CD4-positive, alpha-beta T cell (primary cell): Measurements from ENCODE around the gene ATP8A1. TPM values are rescaled to one million over a fixed set of nuclear protein-coding genes. Genes with fewer than 3 reads are reported as not detected.

Source experiments
- ATAC-seq: fragments of 200-7000 bp; cut with Tn5 transposase; one replicate; pipeline ENCODE4 v1.10.0; 2022; ENCODE audit warnings: mild to moderate bottlenecking; ENCODE audit not compliant: poor library complexity
- CTCF ChIA-PET: fragments of 350-600 bp; sonication (Branson Sonifier 250); formaldehyde crosslinking; loops from one replicate; lab custom pipeline; 2021; ENCODE audit warnings: antibody characterized with exemption, inconsistent platforms; lab: Charles Lee
- POLR2A ChIA-PET: fragments of 350-600 bp; sonication (Branson Sonifier 250); formaldehyde crosslinking; loops from one replicate; lab custom pipeline; 2021; ENCODE audit warnings: antibody characterized with exemption, inconsistent platforms; lab: Charles Lee
- DNase-seq, 14 experiments: peaks; one replicate each; pipeline ENCODE4 v3.0.0-alpha.2; 2013 to 2020; ENCODE audit warnings: mixed read lengths in 2 of 14
- H3K27ac ChIP-seq, 2 donors: one replicate each; pipeline versions ENCODE4 v1.5.1 to v1.7.0; 2013; ENCODE audit warnings: low read length in 2 of 2, low read depth in 1 of 2, mild to moderate bottlenecking in 1 of 2
- H3K27me3 ChIP-seq, 2 experiments: 1 replicate in 1 of 2; 2 replicates in 1 of 2; pipeline versions ENCODE4 v1.6.1 to v1.7.0; 2013; ENCODE audit warnings: low read length in 2 of 2, control low read depth in 1 of 2, mild to moderate bottlenecking in 1 of 2, moderate library complexity in 1 of 2; ENCODE audit not compliant: insufficient read depth in 2 of 2, control insufficient read depth in 1 of 2
- H3K36me3 ChIP-seq: one replicate; pipeline ENCODE4 v1.6.1; 2013; ENCODE audit warnings: low read length, control low read depth; ENCODE audit not compliant: insufficient read depth
- H3K4me1 ChIP-seq: one replicate; pipeline ENCODE4 v1.6.1; 2013; ENCODE audit warnings: low read length, control low read depth; ENCODE audit not compliant: insufficient read depth
- H3K4me3 ChIP-seq: one replicate; pipeline ENCODE4 v1.5.1; 2013; ENCODE audit warnings: mild to moderate bottlenecking, low read length, moderate library complexity
- H3K9me3 ChIP-seq, 2 experiments: 1 replicate in 1 of 2; 2 replicates in 1 of 2; pipeline versions ENCODE4 v1.6.1 to v1.7.0; 2013; ENCODE audit warnings: low read length in 2 of 2, mild to moderate bottlenecking in 2 of 2, control low read depth in 1 of 2, moderate library complexity in 1 of 2; ENCODE audit not compliant: control insufficient read depth in 1 of 2, insufficient read depth in 1 of 2
- H3K27ac Mint-ChIP-seq: one replicate; pipeline ENCODE4 v1.8.0; 2020; ENCODE audit warnings: mixed read lengths
- H3K27me3 Mint-ChIP-seq: one replicate; pipeline ENCODE4 v1.8.0; 2021; ENCODE audit warnings: mixed read lengths
- H3K36me3 Mint-ChIP-seq: one replicate; pipeline ENCODE4 v1.8.0; 2021; ENCODE audit warnings: low read depth, mixed read lengths
- H3K4me1 Mint-ChIP-seq: one replicate; pipeline ENCODE4 v1.8.0; 2021; ENCODE audit warnings: low read depth, mixed read lengths
- H3K4me3 Mint-ChIP-seq: one replicate; pipeline ENCODE4 v1.8.0; 2020; ENCODE audit warnings: mild to moderate bottlenecking, mixed read lengths
- H3K9me3 Mint-ChIP-seq: one replicate; pipeline ENCODE4 v1.8.0; 2020; ENCODE audit warnings: mixed read lengths
- CTCF ChIP-seq: fragments of 200-600 bp; IDR thresholded peaks from one replicate; pipeline ENCODE4 v1.8.0; 2022; ENCODE audit warnings: antibody characterized with exemption, mild to moderate bottlenecking
- intact Hi-C, 2 experiments: fragments of 100-400 bp; cut with DNase I in 1 of 2; cut with micrococcal nuclease in 1 of 2; formaldehyde crosslinking; loops; one replicate each; pipeline versions ENCODE4 v1.15.1 to v1.9.0; 2023 to 2025; cut with DNase I, micrococcal nuclease
- total RNA-seq, 174 experiments: library from RNA in 2 of 174; stranded (reverse) in 2 of 174; gene quantifications; one replicate each; pipeline ENCODE4 v1.2.3 and lab custom pipeline; 2021 to 2026

ATP8A1 gene
- total RNA-seq, 2 experiments from 2014 or later: 44.9 to 45.5 TPM

DNA sequence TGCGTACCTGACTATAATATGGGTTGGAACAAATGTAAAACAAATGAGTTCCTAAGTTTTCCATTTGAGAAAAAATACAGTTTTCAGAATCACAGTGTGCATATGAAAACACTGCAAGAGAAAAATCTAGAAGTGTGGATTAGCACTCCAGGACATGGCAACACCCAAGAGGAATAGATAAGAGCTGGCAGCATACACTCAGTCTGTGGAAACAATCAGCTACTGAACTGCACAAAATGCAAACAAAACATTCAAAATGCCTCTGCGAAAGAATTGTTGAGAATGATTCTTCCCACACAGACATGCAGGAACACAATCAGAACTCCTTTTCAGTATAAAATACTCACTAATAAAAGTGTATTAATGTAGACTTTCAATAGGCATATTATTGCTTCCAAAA lies 39.9 kb downstream of the ATP8A1 start:
- POLR2A ChIA-PET: no interaction called here
- DNase-seq (no peak), ATAC-seq (no peak)
- no peak overlapping the region for H3K27ac Mint-ChIP-seq
- no peak for TF ChIP-seq CTCF
- no peaks in the 10 kb centered on the region for H3K9me3 Mint-ChIP-seq
- H3K27me3 ChIP-seq: no peaks in the 10 kb centered on the region
- H3K27ac ChIP-seq: no peak overlapping the region
- intact Hi-C loops: no loop called here
- peaks cover 9% of the 10 kb centered on the region for H3K36me3 ChIP-seq
- peaks cover 9% of the 10 kb centered on the region for H3K4me1 Mint-ChIP-seq
- H3K27me3 Mint-ChIP-seq: no peaks in the 10 kb centered on the region
- no peaks in the 10 kb centered on the region for H3K4me1 ChIP-seq
- H3K4me3 ChIP-seq: no peak overlapping the region
- H3K36me3 Mint-ChIP-seq: peaks cover 92% of the 10 kb centered on the region
- CTCF ChIA-PET: interaction anchor here (0.9 kb wide), 1 partner anchor 33 kb away, joined by 3 read pairs; no protein-coding TSS in a partner anchor
- no peaks in the 10 kb centered on the region for H3K9me3 ChIP-seq
- H3K4me3 Mint-ChIP-seq: no peak overlapping the region

- H3K27me3 Mint-ChIP-seq: no peaks in the 10 kb centered on the region
- H3K4me3 Mint-ChIP-seq: no peak overlapping the region
- no peaks in the 10 kb centered on the region for H3K4me1 ChIP-seq
- H3K4me3 ChIP-seq: no peak overlapping the region
- no peak for ATAC-seq
- ChIA-PET POLR2A (no interaction called here), CTCF (interaction anchor here (0.9 kb wide), 1 partner anchor 33 kb away, joined by 3 read pairs; no protein-coding TSS in a partner anchor)
- no peak overlapping the region for H3K27ac ChIP-seq
- no peaks in the 10 kb centered on the region for H3K9me3 ChIP-seq
- no peak for TF ChIP-seq CTCF
- no peak overlapping the region for H3K27ac Mint-ChIP-seq
- H3K36me3 ChIP-seq: peaks cover 9% of the 10 kb centered on the region
- H3K9me3 Mint-ChIP-seq: no peaks in the 10 kb centered on the region
- peaks cover 9% of the 10 kb centered on the region for H3K4me1 Mint-ChIP-seq
- no peak for DNase-seq
- peaks cover 92% of the 10 kb centered on the region for H3K36me3 Mint-ChIP-seq
- H3K27me3 ChIP-seq: no peaks in the 10 kb centered on the region
- intact Hi-C loops: no loop called here
Measured at GRCh38 chr4:42616572-42616971, 40.3 kb downstream of the ATP8A1 start.

GRCh38 chr4:42615131-42615763 lies 41.7 kb downstream of the ATP8A1 start:
- no peak overlapping the region for H3K27ac ChIP-seq
- TF ChIP-seq CTCF: no peak
- POLR2A ChIA-PET: no interaction called here
- H3K4me3 ChIP-seq: no peak overlapping the region
- Mint-ChIP-seq H3K36me3 (peaks cover 92% of the 10 kb centered on the region), H3K4me1 (peaks cover 9% of the 10 kb centered on the region), H3K27me3 (no peaks in the 10 kb centered on the region), H3K9me3 (no peaks in the 10 kb centered on the region), H3K4me3 (no peak overlapping the region), H3K27ac (no peak overlapping the region)
- CTCF ChIA-PET: interaction anchor here (1.1 to 1.3 kb wide), 2 partner anchors 10 to 26 kb away, joined by 3 to 4 read pairs; no protein-coding TSS in a partner anchor
- H3K4me1 ChIP-seq: no peaks in the 10 kb centered on the region
- no peaks in the 10 kb centered on the region for H3K27me3 ChIP-seq
- H3K9me3 ChIP-seq: no peaks in the 10 kb centered on the region
- ATAC-seq (no peak), DNase-seq (no peak)
- peaks cover 6% of the 10 kb centered on the region for H3K36me3 ChIP-seq
- intact Hi-C loops: no loop called here
